Endothelial cell of hepatic sinusoid (primary cell): ENCODE data around the gene TNS1.

Experiments used
- in situ Hi-C: cut with HindIII; loops from 2 replicates; pipeline ENCODE4 v1.10.0; 2017; ENCODE audit warnings: low sequenced_read_pairs

TNS1 gene

DNA sequence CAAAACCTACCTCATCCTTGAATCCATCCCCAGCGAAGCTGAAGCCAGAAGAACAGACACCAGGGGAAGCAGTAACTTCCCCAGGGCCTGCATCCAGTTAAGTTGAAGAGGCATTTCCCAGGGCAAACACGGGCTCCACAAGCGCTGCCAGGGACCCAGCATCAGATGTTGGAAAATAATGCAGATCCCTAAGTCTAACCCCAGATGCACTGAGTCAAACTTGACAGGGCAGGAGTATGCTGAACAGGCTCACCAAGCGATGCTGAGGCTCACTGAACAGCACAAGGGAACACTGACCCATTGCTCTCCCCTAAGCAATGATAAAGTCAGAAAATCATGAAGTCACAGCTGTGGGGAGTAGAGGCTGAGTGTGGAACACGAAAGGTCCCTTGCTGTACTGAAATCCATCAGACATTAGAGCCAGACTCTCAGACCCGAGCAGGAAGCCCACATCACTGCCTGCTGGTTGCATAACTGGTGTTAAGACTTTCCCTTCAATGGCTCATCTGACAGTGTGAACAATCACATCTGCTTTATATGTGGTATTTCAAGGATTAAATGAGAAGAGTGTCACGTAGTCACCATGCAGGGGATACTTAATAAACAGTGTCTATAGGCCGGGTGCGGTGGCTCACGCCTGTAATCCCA, 36.2 kb downstream of the TNS1 start:
- in situ Hi-C loops, result no loop called here

DNA sequence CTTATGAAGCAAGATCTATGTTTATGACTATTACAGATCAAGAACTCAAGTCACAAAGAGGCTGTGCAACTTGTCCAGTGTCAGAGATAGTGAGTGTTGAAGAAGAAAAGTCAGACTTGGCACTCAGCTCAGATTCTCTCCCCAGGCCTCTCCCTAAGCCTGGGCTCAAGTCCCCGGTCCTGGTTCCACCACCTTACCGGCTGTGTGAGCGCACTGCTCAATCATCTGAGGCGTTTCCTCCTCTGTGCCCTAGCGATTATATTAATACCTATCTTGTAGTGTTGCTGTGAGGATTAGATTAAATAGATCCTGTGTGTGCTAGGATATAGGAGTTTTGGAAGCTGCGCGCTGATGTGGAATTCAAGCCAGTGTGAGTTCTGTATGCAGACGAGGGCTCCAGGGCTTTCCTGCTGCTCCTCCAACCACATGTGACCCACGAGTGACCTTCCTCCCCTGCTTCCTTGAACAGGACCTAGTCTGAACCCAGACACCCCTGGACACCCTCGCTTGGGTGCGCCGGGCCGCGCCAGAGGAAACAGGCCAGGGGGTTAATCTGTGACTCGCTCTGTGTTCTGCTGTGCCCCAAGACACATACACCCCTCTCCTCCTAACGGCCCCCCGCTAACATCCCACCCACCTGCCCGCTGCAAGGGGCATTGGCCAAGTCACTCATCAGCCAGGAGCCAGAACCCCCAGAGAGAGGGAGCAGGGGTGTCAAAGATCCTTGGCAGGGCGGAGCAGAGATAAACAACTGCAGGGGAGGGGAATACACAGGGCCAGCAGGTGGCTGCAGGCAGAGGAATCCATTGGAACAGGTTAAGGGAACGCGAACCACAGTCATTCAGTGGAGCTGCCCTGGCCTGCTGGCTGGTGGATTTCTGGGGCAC, 38.3 kb downstream of the TNS1 start:
- in situ Hi-C loops, result no loop called here

DNA sequence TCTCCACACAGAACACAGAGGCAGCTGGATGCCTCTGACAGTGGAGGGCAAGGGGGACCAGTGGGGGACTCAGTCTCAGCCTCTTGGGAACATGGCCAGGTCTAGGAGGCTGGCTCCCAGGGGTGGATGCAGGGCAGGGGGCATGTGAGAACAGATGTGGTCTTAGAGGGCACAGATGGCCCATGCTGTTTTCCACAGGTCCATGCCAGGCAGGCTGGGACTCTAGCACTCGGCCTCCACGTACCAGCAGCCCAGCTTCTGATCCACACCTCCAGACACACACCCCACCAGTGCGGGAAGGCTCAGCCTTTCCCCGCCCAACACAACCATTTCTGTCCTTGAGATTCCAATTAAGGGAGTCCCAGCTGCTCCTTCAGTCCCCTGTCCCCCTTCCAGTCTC, 42.4 kb downstream of the TNS1 start:
- in situ Hi-C loops, result no loop called here

DNA sequence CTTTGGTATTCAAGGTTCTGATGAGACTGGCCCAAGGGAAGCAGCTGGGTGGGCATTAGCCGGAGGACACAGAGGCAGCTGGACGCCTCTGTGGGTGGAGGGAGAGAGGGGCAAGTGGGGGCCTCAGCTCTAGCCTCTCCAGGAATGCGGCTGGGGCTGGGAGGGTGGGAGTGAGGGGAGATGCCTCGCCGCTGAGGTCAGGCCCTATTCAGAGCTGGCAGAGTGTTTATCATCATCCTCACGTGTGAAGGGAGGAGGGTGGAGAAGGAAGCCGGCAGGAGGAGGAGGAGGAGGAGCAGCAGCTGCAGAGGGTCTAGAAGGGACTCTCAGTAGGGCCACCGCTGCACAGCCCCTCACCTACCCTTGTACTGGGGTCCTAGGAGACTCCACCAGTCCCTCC, 43.1 kb downstream of the TNS1 start:
- in situ Hi-C loops, result no loop called here

DNA sequence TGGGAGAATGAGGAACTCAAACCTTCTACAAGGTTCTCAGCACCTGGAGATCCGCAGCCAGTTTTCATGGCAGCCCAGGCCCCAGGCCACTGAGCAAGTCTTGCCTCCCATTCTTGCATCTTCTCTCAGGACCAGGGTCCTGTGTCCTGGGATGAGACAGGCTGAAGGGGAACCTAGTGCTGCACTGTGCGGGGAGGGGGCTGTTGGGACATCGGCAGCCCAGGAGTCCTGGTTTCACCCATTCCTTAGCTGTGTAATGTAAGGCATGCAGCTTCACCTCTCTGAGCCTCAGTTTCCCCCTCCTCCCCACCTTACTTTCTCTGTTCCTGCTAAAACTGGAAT, 43.9 kb downstream of the TNS1 start:
- in situ Hi-C loops, result no loop called here

DNA sequence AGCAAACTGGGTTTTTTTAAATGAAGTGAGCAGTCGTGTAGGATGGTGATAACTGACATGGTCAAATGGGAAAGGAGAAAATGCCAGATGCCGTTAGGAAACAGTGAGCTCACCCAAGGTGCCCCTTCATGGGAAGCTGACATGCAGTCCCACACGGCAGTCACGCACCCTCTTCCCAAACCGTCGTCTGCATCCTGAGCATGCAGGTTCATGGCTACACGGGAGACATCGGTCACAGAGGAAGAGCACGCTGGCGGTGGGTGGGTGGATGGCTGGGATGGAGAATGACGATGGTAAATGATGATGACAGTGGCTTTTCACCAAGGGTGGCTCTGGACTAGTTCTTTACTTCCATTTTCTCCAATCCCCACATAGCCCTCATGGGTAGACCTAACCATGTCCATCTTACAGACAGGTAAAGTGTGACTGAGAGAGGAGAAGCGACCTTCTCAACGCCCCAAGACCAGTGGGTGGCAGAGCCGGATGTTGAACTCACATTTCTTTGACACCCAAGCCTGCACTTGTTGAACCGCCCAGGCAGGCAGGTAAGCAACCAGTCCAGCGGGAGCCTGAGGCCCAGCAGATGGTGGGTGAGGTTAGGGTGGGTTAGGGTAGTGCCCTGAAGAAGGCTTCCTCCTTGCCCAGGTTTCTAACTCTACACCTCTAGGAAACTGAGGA, 44.5 kb downstream of the TNS1 start:
- in situ Hi-C loops, result no loop called here

DNA sequence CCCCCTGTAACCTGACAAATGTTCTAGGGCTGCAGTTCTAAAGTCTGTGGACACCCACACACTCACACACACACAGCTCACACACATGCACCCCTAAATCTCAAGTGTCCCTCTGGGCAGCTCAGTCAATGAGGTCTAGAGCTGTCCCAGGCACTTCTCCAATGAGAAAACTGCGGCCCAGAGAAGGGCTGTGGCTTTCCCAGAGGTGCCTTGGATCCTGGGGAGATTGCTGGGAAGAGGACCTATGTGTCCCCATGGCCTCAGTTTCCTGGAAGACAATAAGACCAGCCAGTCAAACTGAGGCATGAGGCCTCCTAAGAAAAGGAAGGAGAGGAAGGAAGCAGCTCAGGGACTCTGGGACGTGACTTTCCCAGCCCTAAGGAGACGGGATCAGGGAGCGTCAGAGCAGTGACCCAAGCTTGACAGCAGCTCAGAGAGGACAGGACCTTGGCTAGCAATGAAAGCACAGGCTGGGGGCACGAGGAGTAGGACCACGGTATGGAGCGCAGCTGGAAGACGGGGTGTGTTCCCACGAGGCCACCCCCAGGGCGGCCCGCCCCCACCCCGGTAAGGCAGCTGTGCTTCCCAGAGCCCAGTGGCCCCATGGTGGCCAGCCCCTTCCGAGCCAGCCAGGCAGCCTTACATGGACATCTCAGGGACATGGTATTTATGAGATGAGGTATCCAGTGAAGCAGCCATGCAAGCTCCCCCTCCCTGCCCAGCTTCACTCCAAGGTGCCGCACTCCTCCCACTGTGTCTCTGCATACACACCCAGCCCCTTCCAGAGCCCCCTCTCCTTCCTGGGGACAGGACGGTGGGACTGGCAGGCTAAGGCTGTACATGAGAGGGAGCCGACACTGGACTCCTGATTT, 46.0 kb downstream of the TNS1 start:
- in situ Hi-C loops, result no loop called here

DNA sequence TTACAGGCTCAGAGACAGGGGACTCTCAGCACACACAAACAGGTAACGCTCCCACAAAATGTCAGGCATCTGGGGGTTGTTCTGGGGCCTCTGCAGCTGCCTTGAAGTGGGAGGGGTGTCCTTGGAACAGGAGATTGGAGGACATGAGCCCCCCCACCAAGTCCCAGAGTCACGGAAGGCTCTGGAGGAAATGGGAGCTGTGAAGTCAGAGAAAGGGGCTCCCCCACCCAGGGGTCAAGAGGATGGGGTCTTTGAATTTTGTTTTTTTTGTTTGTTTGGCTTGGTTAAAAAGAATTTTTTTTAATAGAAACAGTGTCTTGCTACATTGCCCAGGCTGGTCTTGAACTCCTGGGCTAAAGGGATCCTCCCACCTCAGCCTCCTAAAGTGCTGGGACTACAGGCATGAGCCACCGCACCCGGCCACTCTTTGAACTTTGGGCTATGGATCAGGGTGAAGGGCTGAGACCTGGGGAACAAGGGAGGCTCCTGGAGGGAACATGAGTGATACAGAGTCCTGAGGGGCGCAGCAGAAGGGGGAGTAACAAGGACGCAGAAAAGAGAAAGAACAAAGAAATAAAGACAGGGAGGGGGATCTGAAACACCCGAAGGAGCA, 46.8 kb downstream of the TNS1 start:
- in situ Hi-C loops, result no loop called here

DNA sequence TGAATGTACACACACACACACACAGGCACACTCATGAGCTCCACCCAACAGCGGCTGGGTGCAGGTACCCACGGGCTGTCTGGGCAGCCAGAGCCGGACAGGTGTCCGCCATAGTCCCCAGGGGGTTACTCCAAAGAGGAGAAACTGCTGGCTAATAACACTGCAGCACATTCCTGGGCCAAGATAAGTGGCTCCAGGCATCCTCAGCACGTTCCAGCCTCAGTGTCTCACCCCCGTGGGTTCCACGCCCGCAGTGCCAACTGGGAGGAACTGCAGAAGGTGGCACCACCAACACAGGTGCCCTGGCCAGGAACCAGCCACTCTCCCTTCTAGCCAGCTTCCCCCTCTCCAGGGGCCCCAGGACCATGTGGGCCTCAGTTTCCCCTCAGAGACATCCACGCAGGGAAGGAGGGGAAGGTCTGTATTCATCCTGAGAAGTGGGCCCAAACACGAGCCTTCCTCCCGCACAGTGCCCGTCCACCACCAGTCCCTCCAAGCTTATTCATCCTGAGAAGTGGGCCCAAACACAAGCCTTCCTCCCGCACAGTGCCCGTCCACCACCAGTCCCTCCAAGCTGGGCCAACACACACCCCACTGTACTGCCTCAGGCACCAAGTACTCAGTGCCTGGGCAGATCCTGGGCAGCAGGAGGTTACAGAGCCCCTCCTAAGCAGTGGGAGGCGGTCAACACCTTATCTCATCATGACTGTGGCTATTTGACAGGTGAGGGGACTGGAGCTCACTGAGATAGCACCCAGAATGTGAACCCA, 47.6 kb downstream of the TNS1 start:
- in situ Hi-C loops, result no loop called here

DNA sequence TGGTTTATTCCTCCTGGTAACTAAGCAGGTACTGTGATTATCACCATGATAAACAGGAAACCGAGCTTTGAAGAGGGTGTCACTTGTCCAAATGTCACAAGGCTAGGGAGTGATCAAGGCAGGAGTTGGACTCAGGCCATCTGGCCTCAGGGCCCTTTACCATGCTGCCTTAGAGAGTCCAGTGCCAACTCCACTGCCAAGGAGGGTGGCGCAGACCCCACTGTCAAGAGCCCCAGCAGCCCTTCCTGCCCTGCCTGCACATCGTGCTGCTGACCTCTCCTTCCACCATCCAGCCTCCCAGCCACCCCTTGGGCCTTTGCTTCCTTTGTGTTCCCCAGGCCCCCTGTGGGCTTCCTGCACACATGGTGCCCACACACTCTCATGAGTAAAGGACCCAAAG, 48.3 kb downstream of the TNS1 start:
- in situ Hi-C loops, result no loop called here

DNA sequence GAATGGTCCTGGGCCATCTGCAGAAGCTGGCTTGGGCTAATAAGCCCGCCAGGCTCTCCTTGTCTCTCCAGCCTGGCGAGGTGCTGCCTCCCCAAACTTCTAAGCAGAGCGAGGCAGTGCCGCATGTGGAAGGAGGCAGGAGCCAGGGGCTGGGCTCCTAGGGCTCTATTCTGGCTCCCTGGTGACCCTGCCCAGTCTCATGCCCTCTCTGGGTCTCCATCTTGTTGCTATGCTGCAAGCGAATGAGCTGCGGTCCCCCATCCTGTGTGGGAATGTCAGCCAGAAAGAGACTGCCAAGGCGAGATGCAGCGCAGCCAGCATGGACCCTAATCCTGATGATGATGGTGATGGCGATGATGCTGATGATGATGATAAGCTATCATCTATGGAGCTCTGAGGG, 48.7 kb downstream of the TNS1 start:
- in situ Hi-C loops, result no loop called here

DNA sequence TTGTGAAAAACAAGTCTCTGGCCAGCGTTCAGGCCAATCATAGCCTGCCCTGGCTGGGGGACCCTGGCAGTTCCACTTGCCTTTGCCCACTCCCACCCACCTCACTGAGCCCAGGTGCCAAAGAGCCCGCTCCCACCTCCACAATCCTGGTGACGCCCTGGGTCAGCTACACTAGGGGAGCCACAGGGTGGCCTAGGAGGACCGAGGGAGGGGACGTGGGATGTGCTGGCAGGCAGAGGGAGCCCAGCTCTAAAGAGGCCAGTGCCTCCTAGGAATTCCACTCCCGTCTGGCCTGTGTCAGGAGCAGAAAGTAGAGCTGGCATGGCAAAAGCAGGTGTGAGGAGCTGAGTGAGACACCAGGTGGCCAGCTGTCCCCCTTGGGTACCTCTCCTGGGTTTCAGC, 49.3 kb downstream of the TNS1 start:
- in situ Hi-C loops, result no loop called here

DNA sequence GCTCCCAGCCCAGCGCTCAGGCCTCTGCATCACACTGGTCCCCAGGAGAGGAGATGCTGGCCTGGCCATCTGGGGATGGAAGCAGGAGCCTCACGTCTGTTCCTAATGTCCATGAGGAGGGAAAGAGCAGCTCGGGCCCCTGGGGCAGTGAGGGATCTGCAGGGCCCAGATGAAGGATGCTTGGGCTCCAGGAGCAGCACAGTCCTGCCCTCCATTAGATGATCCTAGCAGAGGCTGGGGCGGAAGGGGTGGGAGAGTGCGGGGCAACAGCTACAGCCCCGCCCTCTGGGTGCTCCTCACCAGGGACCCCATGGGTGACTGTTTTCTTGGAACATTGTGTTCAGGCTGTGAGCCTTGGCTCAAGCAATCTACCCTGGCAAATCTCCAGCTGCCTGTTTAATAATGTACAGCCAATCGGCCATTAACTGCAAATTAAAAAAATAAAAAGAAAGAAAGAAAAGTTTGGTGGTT, 49.7 kb downstream of the TNS1 start:
- in situ Hi-C loops, result no loop called here

DNA sequence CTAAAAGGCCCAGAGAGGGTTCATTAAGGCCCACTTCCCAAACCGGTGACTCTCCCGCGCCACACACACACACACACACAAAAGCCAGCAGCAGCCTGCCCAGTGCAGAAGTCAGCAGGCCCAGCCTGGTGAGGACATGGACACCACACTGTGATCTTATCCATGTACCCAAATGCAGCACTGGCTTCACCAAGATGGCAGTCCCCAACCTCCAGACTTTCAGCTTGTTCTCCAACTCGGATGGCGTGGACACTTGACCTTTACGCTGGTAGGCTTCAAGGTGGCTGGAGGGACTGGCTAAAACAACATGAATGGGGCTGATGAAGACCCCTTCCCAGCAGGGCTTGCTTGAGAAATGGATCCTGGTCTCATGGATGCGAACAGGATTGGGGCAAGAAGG, 50.4 kb downstream of the TNS1 start:
- in situ Hi-C loops, result no loop called here

DNA sequence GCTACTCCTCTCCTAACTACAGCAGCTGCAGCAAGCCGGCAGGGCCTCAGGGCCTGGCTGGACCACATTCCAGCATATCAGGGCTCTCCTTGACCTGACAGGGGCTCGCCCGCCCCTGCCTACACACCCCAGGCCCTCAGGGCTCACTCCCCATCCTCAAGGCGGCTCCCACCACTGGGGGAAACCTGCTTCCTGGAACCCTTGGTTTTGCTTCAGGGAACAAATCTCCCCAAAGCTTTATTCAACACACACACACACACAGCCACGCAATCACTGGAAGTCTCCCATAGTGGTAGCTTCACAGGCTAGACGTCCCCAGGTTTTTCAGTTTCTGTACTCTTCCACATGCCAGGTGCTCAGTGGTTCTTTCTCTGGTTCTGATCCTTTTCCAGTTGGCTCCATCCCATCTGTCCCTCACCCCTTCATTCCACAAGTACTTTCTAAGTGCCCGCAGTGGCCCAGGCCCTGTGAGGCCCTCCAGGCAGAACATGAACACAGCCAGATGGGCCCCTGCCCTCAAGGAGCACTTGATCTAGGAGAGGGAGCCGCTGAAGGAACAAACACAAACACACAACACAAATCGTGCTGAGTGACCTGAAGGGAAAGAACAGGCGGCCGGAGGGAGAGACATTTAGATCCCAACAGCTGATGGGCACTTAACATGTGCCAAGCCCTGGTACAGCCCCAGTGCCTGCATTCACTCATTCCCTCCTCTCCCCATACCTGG, 51.1 kb downstream of the TNS1 start:
- in situ Hi-C loops, result no loop called here

DNA sequence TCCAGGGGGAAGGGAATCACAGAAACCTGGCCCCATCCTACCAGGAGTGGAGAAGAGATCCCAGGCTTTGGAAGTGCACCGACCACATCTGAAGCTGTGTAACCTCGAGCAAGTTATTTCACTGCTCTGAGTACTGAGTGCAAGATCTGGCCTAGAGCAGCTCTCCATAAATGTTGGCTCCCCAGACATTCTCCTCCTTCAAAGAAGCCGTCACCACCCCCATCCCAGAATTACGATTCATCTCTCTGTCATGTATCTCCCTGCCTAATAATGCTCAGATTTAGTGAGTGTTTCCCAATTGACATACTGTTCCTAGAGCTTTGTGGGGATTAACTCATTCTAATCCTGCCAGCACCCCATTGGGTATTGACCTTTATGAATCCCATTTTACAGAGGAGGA, 51.7 kb downstream of the TNS1 start:
- in situ Hi-C loops, result no loop called here

DNA sequence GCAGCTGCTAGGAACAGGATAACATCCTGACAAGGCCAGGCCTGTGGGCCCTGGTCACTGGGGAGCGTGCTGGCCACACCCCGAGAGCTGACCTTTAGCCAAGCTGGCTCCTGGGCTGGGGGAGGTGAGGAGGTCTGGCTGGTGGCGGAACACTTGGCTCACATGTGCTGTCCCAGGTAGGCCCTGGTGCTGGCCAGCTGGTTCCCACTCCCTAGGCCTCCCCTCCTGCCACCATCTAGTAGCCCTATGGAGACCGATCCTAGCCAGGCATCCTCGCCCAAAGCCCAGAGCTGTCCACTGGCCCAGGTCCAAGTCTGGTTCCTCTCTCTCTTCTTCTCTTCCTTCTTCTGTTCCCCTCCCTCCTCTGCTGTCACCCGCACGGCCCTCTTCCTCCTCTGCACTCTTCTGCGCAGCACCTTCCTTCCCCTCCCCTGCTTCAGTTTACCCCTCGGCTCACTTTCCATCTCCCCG, 52.4 kb downstream of the TNS1 start:
- in situ Hi-C loops, result no loop called here

DNA sequence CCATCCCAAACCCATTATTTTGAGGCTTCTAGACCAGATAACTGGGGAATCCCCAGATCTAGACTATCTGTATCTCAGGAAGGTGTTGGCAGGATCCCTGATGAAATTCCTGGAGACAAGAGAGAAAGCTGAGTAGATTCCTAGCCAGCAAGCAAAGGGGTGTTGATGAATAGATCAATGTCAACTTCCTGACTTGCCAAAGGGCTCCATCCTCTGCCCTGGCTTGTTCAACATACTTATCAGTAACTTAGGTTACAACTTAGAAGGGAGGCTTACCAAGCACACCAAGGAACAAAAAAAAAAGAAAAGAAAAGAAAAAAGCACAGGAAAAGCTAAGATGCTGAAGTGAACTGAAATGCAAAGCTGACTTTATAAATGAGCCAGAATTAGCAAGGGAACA, 53.3 kb downstream of the TNS1 start:
- in situ Hi-C loops, result no loop called here

DNA sequence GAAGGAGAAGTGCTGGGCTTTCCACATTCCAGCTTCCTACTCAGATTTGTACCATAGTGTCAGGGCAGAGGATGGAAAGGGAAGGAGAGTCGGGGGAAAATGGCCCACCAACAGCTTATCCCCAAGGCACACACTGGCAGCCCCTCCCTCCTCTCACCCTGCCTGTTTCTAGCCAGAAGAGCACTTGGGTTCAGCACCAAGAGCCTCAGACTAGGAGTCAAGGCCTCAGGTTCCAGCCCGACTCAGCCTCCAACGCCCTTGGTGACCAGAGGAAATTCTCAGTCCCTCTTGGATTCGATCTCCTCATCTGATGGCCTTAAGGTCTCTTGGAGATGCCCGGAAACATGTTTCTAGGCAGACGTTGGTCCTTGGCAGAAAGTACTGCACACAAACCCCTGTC, 53.9 kb downstream of the TNS1 start:
- in situ Hi-C loops, result no loop called here
